Neural cell (in vitro differentiated cells): ENCODE measurements around the gene ROR2. TPM values are rescaled to one million over a fixed set of nuclear protein-coding genes. Genes with fewer than 3 reads are reported as not detected.

ENCODE experiments used
- H2AFZ ChIP-seq: fragments of 200-600, 300-800 bp; sonication (generic), shearing (Covaris generic); 2 replicates; pipeline ENCODE4 v1.6.0; 2014; ENCODE audit warnings: low read depth, mild to moderate bottlenecking, antibody characterized with exemption, low read length, moderate library complexity
- H3F3A ChIP-seq: fragments of 200-600 bp; shearing (Covaris generic); 2 replicates; pipeline ENCODE4 v1.6.1; 2016; ENCODE audit warnings: mild to moderate bottlenecking, moderate library complexity, mixed read lengths, antibody characterized with exemption, low read length; ENCODE audit not compliant: insufficient read depth, poor library complexity, severe bottlenecking
- H3K27ac ChIP-seq: fragments of 200-600, 300-800 bp; sonication (generic), shearing (Covaris generic); 2 replicates; pipeline ENCODE4 v1.5.1; 2014; ENCODE audit warnings: mild to moderate bottlenecking, low read length, moderate library complexity
- H3K27me3 ChIP-seq: fragments of 300-800, 200-600 bp; sonication (generic), shearing (Covaris generic); 2 replicates; pipeline ENCODE4 v1.6.0; 2014; ENCODE audit warnings: mild to moderate bottlenecking, low read depth, low read length, moderate library complexity; ENCODE audit not compliant: insufficient read depth
- H3K36me3 ChIP-seq: fragments of 300-800, 200-600 bp; sonication (generic), shearing (Covaris generic); 2 replicates; pipeline ENCODE4 v1.5.1; 2014; ENCODE audit warnings: mild to moderate bottlenecking, antibody characterized with exemption, low read length, moderate library complexity; ENCODE audit not compliant: insufficient read depth
- H3K4me2 ChIP-seq: fragments of 300-800, 200-600 bp; sonication (generic), shearing (Covaris generic); 2 replicates; pipeline ENCODE4 v1.6.0; 2014; ENCODE audit warnings: mild to moderate bottlenecking, low read length
- H3K4me3 ChIP-seq: fragments of 300-800, 200-600 bp; sonication (generic), shearing (Covaris generic); 2 replicates; pipeline ENCODE4 v1.5.1; 2014; ENCODE audit warnings: mild to moderate bottlenecking, low read length, moderate library complexity
- H3K79me2 ChIP-seq: fragments of 200-600 bp; shearing (Covaris generic); replicated peaks from 2 replicates; pipeline ENCODE4 v1.6.0; 2014; ENCODE audit warnings: mild to moderate bottlenecking, low read length, moderate library complexity; ENCODE audit not compliant: insufficient read depth
- H3K9ac ChIP-seq: fragments of 300-800, 200-600 bp; sonication (generic), shearing (Covaris generic); 2 replicates; pipeline ENCODE4 v1.6.1; 2016; ENCODE audit warnings: mild to moderate bottlenecking, low read length, mixed read lengths
- H3K9me2 ChIP-seq: fragments of 200-600 bp; shearing (Covaris generic); 2 replicates; pipeline ENCODE4 v1.6.1; 2016; ENCODE audit warnings: mild to moderate bottlenecking, low read length, mixed read lengths; ENCODE audit not compliant: insufficient read depth
- H3K9me3 ChIP-seq: fragments of 200-600, 300-800 bp; sonication (generic), shearing (Covaris generic); 2 replicates; pipeline ENCODE4 v1.6.1; 2016; ENCODE audit warnings: mild to moderate bottlenecking, mixed run types, low read length, moderate library complexity, mixed read lengths
- H4K20me1 ChIP-seq: fragments of 200-600 bp; shearing (Covaris generic); 2 replicates; pipeline ENCODE4 v1.6.1; 2016; ENCODE audit warnings: mild to moderate bottlenecking, mixed run types; ENCODE audit not compliant: insufficient read depth
- EP300 ChIP-seq: fragments of 450-650 bp; conservative IDR thresholded peaks from 2 replicates; pipeline ENCODE4 v1.6.1; 2014; ENCODE audit warnings: antibody characterized with exemption, mild to moderate bottlenecking, moderate library complexity; ENCODE audit not compliant: poor library complexity, severe bottlenecking
- EZH2 ChIP-seq: fragments of 200-600, 300-800 bp; shearing (Covaris generic), sonication (generic); IDR thresholded peaks from 2 replicates; pipeline ENCODE4 v1.6.1; 2014; ENCODE audit warnings: antibody characterized with exemption, low read length, borderline replicate concordance, mild to moderate bottlenecking; ENCODE audit not compliant: insufficient read depth, poor library complexity, severe bottlenecking
- MXI1 ChIP-seq: fragments of 450-650 bp; conservative IDR thresholded peaks from 2 replicates; pipeline ENCODE4 v1.6.1; 2014; ENCODE audit warnings: antibody characterized with exemption, mild to moderate bottlenecking; ENCODE audit not compliant: poor library complexity, severe bottlenecking
- POLR2AphosphoS5 ChIP-seq: IDR thresholded peaks from 2 replicates; pipeline ENCODE4 v1.6.1; 2012
- RAD21 ChIP-seq: fragments of 450-650 bp; conservative IDR thresholded peaks from 2 replicates; pipeline ENCODE4 v1.6.1; 2014; ENCODE audit warnings: antibody characterized with exemption, mild to moderate bottlenecking, moderate library complexity
- SMC3 ChIP-seq: fragments of 450-650 bp; conservative IDR thresholded peaks from 2 replicates; pipeline ENCODE4 v1.6.1; 2014; ENCODE audit warnings: antibody characterized with exemption, mild to moderate bottlenecking, moderate library complexity; ENCODE audit not compliant: poor library complexity
- TAF1 ChIP-seq: IDR thresholded peaks from 2 replicates; pipeline ENCODE4 v1.6.1; 2012; ENCODE audit warnings: low read depth
- polyA plus RNA-seq: library from polyadenylated mRNA; depleted of rRNA; stranded (reverse); fragments of >200 nt; gene quantifications from 2 replicates; pipeline ENCODE4 v1.2.3, GENCODE V29; 2014
- TF ChIP-seq, protein P1 (sequence below): fragments of 450-650 bp; IDR thresholded peaks from 2 replicates; pipeline ENCODE4 v1.5.1; 2014; ENCODE audit warnings: antibody characterized with exemption, mild to moderate bottlenecking, moderate library complexity; ENCODE audit not compliant: poor library complexity, severe bottlenecking
- TF ChIP-seq, protein P2 (sequence below): IDR thresholded peaks from 2 replicates; pipeline ENCODE4 v1.6.1; 2012; ENCODE audit warnings: borderline replicate concordance

The ROR2 gene
- polyA plus RNA-seq, 1 donor from 2014 or later, result 0.33 TPM

GRCh38 chr9:91810286-91810905 is 139.6 kb downstream of the ROR2 start:
- H4K20me1 ChIP-seq, result no peaks in the 10 kb centered on the region
- TF ChIP-seq TAF1 (no peak), MXI1 (no peak), EZH2 (no peak), SMC3 (no peak), POLR2AphosphoS5 (no peak), RAD21 (no peak), EP300 (no peak)
- TF ChIP-seq, protein P1, sequence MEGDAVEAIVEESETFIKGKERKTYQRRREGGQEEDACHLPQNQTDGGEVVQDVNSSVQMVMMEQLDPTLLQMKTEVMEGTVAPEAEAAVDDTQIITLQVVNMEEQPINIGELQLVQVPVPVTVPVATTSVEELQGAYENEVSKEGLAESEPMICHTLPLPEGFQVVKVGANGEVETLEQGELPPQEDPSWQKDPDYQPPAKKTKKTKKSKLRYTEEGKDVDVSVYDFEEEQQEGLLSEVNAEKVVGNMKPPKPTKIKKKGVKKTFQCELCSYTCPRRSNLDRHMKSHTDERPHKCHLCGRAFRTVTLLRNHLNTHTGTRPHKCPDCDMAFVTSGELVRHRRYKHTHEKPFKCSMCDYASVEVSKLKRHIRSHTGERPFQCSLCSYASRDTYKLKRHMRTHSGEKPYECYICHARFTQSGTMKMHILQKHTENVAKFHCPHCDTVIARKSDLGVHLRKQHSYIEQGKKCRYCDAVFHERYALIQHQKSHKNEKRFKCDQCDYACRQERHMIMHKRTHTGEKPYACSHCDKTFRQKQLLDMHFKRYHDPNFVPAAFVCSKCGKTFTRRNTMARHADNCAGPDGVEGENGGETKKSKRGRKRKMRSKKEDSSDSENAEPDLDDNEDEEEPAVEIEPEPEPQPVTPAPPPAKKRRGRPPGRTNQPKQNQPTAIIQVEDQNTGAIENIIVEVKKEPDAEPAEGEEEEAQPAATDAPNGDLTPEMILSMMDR, result no peak
- TF ChIP-seq, protein P2, sequence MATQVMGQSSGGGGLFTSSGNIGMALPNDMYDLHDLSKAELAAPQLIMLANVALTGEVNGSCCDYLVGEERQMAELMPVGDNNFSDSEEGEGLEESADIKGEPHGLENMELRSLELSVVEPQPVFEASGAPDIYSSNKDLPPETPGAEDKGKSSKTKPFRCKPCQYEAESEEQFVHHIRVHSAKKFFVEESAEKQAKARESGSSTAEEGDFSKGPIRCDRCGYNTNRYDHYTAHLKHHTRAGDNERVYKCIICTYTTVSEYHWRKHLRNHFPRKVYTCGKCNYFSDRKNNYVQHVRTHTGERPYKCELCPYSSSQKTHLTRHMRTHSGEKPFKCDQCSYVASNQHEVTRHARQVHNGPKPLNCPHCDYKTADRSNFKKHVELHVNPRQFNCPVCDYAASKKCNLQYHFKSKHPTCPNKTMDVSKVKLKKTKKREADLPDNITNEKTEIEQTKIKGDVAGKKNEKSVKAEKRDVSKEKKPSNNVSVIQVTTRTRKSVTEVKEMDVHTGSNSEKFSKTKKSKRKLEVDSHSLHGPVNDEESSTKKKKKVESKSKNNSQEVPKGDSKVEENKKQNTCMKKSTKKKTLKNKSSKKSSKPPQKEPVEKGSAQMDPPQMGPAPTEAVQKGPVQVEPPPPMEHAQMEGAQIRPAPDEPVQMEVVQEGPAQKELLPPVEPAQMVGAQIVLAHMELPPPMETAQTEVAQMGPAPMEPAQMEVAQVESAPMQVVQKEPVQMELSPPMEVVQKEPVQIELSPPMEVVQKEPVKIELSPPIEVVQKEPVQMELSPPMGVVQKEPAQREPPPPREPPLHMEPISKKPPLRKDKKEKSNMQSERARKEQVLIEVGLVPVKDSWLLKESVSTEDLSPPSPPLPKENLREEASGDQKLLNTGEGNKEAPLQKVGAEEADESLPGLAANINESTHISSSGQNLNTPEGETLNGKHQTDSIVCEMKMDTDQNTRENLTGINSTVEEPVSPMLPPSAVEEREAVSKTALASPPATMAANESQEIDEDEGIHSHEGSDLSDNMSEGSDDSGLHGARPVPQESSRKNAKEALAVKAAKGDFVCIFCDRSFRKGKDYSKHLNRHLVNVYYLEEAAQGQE, result no peak
- no peak overlapping the region for H3K4me3 ChIP-seq
- H3K4me2 ChIP-seq, result no peak overlapping the region
- H3K79me2 ChIP-seq, result no peaks in the 10 kb centered on the region
- no peaks in the 10 kb centered on the region for H3K36me3 ChIP-seq
- H3K9me3 ChIP-seq, result no peaks in the 10 kb centered on the region
- H3K9me2 ChIP-seq, result no peaks in the 10 kb centered on the region
- H3K27ac ChIP-seq, result no peak overlapping the region
- H3K27me3 ChIP-seq, result no peaks in the 10 kb centered on the region
- H3K9ac ChIP-seq, result no peak overlapping the region
- H3F3A ChIP-seq, result no peaks in the 10 kb centered on the region
- no peak overlapping the region for H2AFZ ChIP-seq

GRCh38 chr9:91809581-91810285 is 140.3 kb downstream of the ROR2 start:
- TF ChIP-seq EP300 (no peak), RAD21 (no peak)
- TF ChIP-seq, protein P2, result no peak
- Histone ChIP-seq H3K27me3 (no peaks in the 10 kb centered on the region), H3F3A (no peaks in the 10 kb centered on the region), H3K9me2 (no peaks in the 10 kb centered on the region), H4K20me1 (no peaks in the 10 kb centered on the region), H3K9me3 (no peaks in the 10 kb centered on the region), H3K4me3 (no peak overlapping the region), H3K27ac (no peak overlapping the region), H3K79me2 (no peaks in the 10 kb centered on the region), H3K4me2 (no peak overlapping the region), H2AFZ (no peak overlapping the region), H3K36me3 (no peaks in the 10 kb centered on the region), H3K9ac (no peak overlapping the region)
